Tibial nerve (tissue), 4 donors: Measurements from ENCODE around the gene SHCBP1. TPM values are rescaled to one million over a fixed set of nuclear protein-coding genes. Genes with fewer than 3 reads are reported as not detected.
"Not testable (repeated sequence)": the region's sequence is repeated elsewhere in the genome, so short reads cannot be mapped to it uniquely, and the experiment has no call there.

Experiments used
- DNase-seq, 2 donors: peaks; one replicate each; pipeline ENCODE4 v3.0.0-alpha.2; 2019; ENCODE audit warnings: low spot score in 2 of 2
- H3K27ac ChIP-seq, 4 donors: fragments of 200-600 bp; sonication (generic) in 3 of 4; one replicate each; pipeline ENCODE4 v1.5.1; 2017 to 2019; ENCODE audit warnings: mild to moderate bottlenecking in 1 of 4
- H3K27me3 ChIP-seq, 2 donors: fragments of 200-600 bp; sonication (generic) in 1 of 2; one replicate each; pipeline versions ENCODE4 v1.5.1 to v1.6.0; 2017 to 2019
- H3K36me3 ChIP-seq, 3 donors: fragments of 200-600 bp; sonication (generic); one replicate each; pipeline ENCODE4 v1.5.1; 2018 to 2019
- H3K4me1 ChIP-seq, 4 donors: fragments of 200-600 bp; sonication (generic) in 3 of 4; one replicate each; pipeline ENCODE4 v1.5.1; 2017 to 2019
- H3K4me3 ChIP-seq, 4 donors: fragments of 200-600 bp; sonication (generic) in 3 of 4; one replicate each; pipeline ENCODE4 v1.5.1; 2017 to 2019; ENCODE audit warnings: mild to moderate bottlenecking in 1 of 4, moderate library complexity in 1 of 4
- H3K9me3 ChIP-seq, 4 donors: fragments of 200-600 bp; sonication (generic) in 3 of 4; one replicate each; pipeline ENCODE4 v1.5.1; 2017 to 2019
- CTCF ChIP-seq, 5 experiments: fragments of 200-600 bp in 3 of 5; fragments of 450-650 bp in 2 of 5; sonication (generic) in 3 of 5; IDR thresholded peaks; one replicate each; pipeline ENCODE4 v1.5.1; 2016 to 2019; ENCODE audit warnings: antibody characterized with exemption in 5 of 5, mild to moderate bottlenecking in 3 of 5, moderate library complexity in 2 of 5
- EP300 ChIP-seq, 2 donors: sonication (generic); formaldehyde crosslinking; IDR thresholded peaks; one replicate each; pipeline ENCODE4 v1.6.1; 2017; ENCODE audit warnings: antibody characterized with exemption in 2 of 2, mild to moderate bottlenecking in 1 of 2
- POLR2A ChIP-seq, 2 donors: fragments of 450-650 bp; IDR thresholded peaks; one replicate each; pipeline ENCODE4 v1.6.1; 2017; ENCODE audit warnings: antibody characterized with exemption in 2 of 2, mild to moderate bottlenecking in 2 of 2, moderate library complexity in 2 of 2
- WGBS, 2 donors: methylation state at CpG; one replicate each; pipeline ENCODE4 v1.1.5; 2018; 5-methylcytosine and 5-hydroxymethylcytosine counted together
- total RNA-seq, 4 donors: library from RNA; depleted of rRNA; stranded (reverse); fragments of >200 nt; gene quantifications; one replicate each; pipeline ENCODE4 v1.1.0, GENCODE V29; 2016

Gene SHCBP1
- total RNA-seq, 4 donors from 2014 or later: under 0.01 to 3.5 (median 1.4) TPM

- Histone ChIP-seq H3K4me1 (peaks cover 0 to 9% (median 0%) of the 10 kb centered on the region in 4 donors), H3K36me3 (no peaks in the 10 kb centered on the region), H3K9me3 (no peaks in the 10 kb centered on the region), H3K27ac (no peak overlapping the region), H3K27me3 (no peaks in the 10 kb centered on the region), H3K4me3 (no peak overlapping the region)
- WGBS, 2 donors: 68 to 83% methylated on average over 28 to 31 of the region's 32 CpGs
- TF ChIP-seq EP300 (IDR thresholded peaks at IDR 0.05) (no peak), POLR2A (IDR thresholded peaks at IDR 0.05) (no peak), CTCF (IDR thresholded peaks at IDR 0.05) (no peak)
- DNase-seq: no peak
These were observed 11.9 kb upstream of the SHCBP1 start for GRCh38 chr16:46632778-46633733.

GRCh38 chr16:46629331-46630219, 8.4 kb upstream of the SHCBP1 start:
- H3K4me3 ChIP-seq: no peak overlapping the region
- H3K27me3 ChIP-seq: no peaks in the 10 kb centered on the region
- no peaks in the 10 kb centered on the region for H3K36me3 ChIP-seq
- peaks cover 0 to 9% (median 0%) of the 10 kb centered on the region in 4 donors for H3K4me1 ChIP-seq
- H3K9me3 ChIP-seq: no peaks in the 10 kb centered on the region
- no peak overlapping the region for H3K27ac ChIP-seq
- WGBS, 2 donors: 30 to 32% methylated on average over 10 of the region's 10 CpGs
- TF ChIP-seq EP300 (IDR thresholded peaks at IDR 0.05) (no peak), POLR2A (IDR thresholded peaks at IDR 0.05) (no peak), CTCF (IDR thresholded peaks at IDR 0.05) (peak in 1 of 5 experiments; percentile 11)
- DNase-seq: no peak

GRCh38 chr16:46627746-46628145, 6.6 kb upstream of the SHCBP1 start:
- TF ChIP-seq POLR2A (IDR thresholded peaks at IDR 0.05): no peak
- no peak for TF ChIP-seq EP300 (IDR thresholded peaks at IDR 0.05)
- no peak for TF ChIP-seq CTCF (IDR thresholded peaks at IDR 0.05)
- H3K4me1 ChIP-seq: peaks cover 0 to 10% (median 0%) of the 10 kb centered on the region in 4 donors
- DNase-seq: no peak

GRCh38 chr16:46626681-46627080, 5.5 kb upstream of the SHCBP1 start:
- H3K4me3 ChIP-seq, H3K27ac ChIP-seq, DNase-seq, H3K36me3 ChIP-seq, H3K27me3 ChIP-seq, H3K9me3 ChIP-seq: not testable (repeated sequence)
- peaks cover 0 to 19% (median 0%) of the 10 kb centered on the region in 4 donors for H3K4me1 ChIP-seq
- 93 to 94% methylated on average over 15 to 22 of the region's 22 CpGs for WGBS, 2 donors

More at GRCh38 chr16:46627746-46628145, 6.6 kb upstream of the SHCBP1 start:
- WGBS, 2 donors: 88 to 90% methylated on average over 5 of the region's 5 CpGs
- Histone ChIP-seq H3K9me3 (no peaks in the 10 kb centered on the region), H3K36me3 (no peaks in the 10 kb centered on the region), H3K4me3 (no peak overlapping the region), H3K27me3 (no peaks in the 10 kb centered on the region), H3K27ac (no peak overlapping the region)

GRCh38 chr16:46624862-46625261, 3.7 kb upstream of the SHCBP1 start:
- not testable (repeated sequence) for DNase-seq, H3K27me3 ChIP-seq, H3K27ac ChIP-seq, H3K36me3 ChIP-seq, H3K4me3 ChIP-seq, H3K9me3 ChIP-seq
- peaks cover 0 to 34% (median 10%) of the 10 kb centered on the region in 4 donors for H3K4me1 ChIP-seq
- no CpG with 5 or more reads among the region's 6 CpGs for WGBS, 2 donors

- H3K36me3 ChIP-seq, H3K27me3 ChIP-seq, H3K9me3 ChIP-seq, DNase-seq, H3K27ac ChIP-seq, H3K4me3 ChIP-seq: not testable (repeated sequence)
- peaks cover 0 to 26% (median 10%) of the 10 kb centered on the region in 4 donors for H3K4me1 ChIP-seq
- WGBS, 2 donors: 81 to 100% methylated on average over 2 to 5 of the region's 6 CpGs
These were observed 2.5 kb upstream of the SHCBP1 start for GRCh38 chr16:46623707-46624106.

GRCh38 chr16:46623246-46623645, 2.1 kb upstream of the SHCBP1 start:
- H3K27me3 ChIP-seq, H3K9me3 ChIP-seq, H3K4me3 ChIP-seq, H3K36me3 ChIP-seq, H3K27ac ChIP-seq, DNase-seq: not testable (repeated sequence)
- no CpG with 5 or more reads among the region's 8 CpGs for WGBS, 2 donors
- H3K4me1 ChIP-seq: peaks cover 0 to 26% (median 10%) of the 10 kb centered on the region in 4 donors
